Transverse colon (tissue), 4 donors: ENCODE measurements around the gene RALBP1.

Source experiments
- CTCF ChIP-seq, 5 experiments: fragments of 200-600 bp in 3 of 5; fragments of 450-650 bp in 2 of 5; sonication (generic) in 3 of 5; IDR thresholded peaks; 1 replicate in 2 of 5; 2 replicates in 3 of 5; pipeline ENCODE4 v1.5.1; 2016 to 2017; ENCODE audit warnings: antibody characterized with exemption in 5 of 5, inconsistent platforms in 3 of 5, mild to moderate bottlenecking in 2 of 5, moderate library complexity in 1 of 5
- POLR2AphosphoS5 ChIP-seq, 3 donors: sonication (generic); formaldehyde crosslinking; IDR thresholded peaks; one replicate each; pipeline ENCODE4 v1.6.1; 2016; ENCODE audit warnings: antibody characterized with exemption in 3 of 3

GRCh38 chr18:9531791-9532410 lies 56.6 kb downstream of the RALBP1 start:
- no peak for TF ChIP-seq CTCF (IDR thresholded peaks at IDR 0.05)
- TF ChIP-seq POLR2AphosphoS5 (IDR thresholded peaks at IDR 0.05): no peak
